HG03442 (cell line): ENCODE results near the gene THOP1.

Experiments
- ATAC-seq: cut with Tn5 transposase; IDR thresholded peaks from one replicate; pipeline ENCODE4 v1.9.1; 2021; ENCODE audit warnings: mild to moderate bottlenecking, moderate library complexity; ENCODE audit not compliant: unreplicated experiment

THOP1 gene

GRCh38 chr19:2802826-2803225 lies 17.5 kb downstream of the THOP1 start:
- no peak for ATAC-seq

- no peak for ATAC-seq
Observed at GRCh38 chr19:2803486-2804155, 18.3 kb downstream of the THOP1 start.

- no peak for ATAC-seq
Observed at GRCh38 chr19:2804156-2805004, 19.1 kb downstream of the THOP1 start.

GRCh38 chr19:2805261-2805900 lies 20.1 kb downstream of the THOP1 start:
- no peak for ATAC-seq

GRCh38 chr19:2805991-2806649 lies 20.8 kb downstream of the THOP1 start:
- ATAC-seq: no peak

- no peak for ATAC-seq
Observed at GRCh38 chr19:2806736-2807378, 21.6 kb downstream of the THOP1 start.

GRCh38 chr19:2807379-2808128 lies 22.3 kb downstream of the THOP1 start:
- ATAC-seq: no peak

- no peak for ATAC-seq
Observed at GRCh38 chr19:2808129-2808941, 23.0 kb downstream of the THOP1 start.

- ATAC-seq: no peak
Observed at GRCh38 chr19:2809387-2810140, 24.3 kb downstream of the THOP1 start.

- no peak for ATAC-seq
Observed at GRCh38 chr19:2810141-2811091, 25.1 kb downstream of the THOP1 start.

- ATAC-seq: no peak
Observed at GRCh38 chr19:2811221-2811722, 26.0 kb downstream of the THOP1 start.

GRCh38 chr19:2811735-2812413 lies 26.6 kb downstream of the THOP1 start:
- ATAC-seq: no peak

- no peak for ATAC-seq
Observed at GRCh38 chr19:2812414-2813234, 27.3 kb downstream of the THOP1 start.

GRCh38 chr19:2813235-2814160 lies 28.2 kb downstream of the THOP1 start:
- ATAC-seq: no peak

- ATAC-seq: no peak
Observed at GRCh38 chr19:2814426-2814825, 29.1 kb downstream of the THOP1 start.
